GM21447 (cell line): ENCODE results near the gene DCBLD1.
"Not testable (repeated sequence)": the region's sequence is repeated elsewhere in the genome, so short reads cannot be mapped to it uniquely, and the experiment has no call there.

Source experiments
- ATAC-seq: cut with Tn5 transposase; IDR thresholded peaks from one replicate; pipeline ENCODE4 v1.9.1; 2021; ENCODE audit not compliant: unreplicated experiment

DCBLD1 gene

DNA sequence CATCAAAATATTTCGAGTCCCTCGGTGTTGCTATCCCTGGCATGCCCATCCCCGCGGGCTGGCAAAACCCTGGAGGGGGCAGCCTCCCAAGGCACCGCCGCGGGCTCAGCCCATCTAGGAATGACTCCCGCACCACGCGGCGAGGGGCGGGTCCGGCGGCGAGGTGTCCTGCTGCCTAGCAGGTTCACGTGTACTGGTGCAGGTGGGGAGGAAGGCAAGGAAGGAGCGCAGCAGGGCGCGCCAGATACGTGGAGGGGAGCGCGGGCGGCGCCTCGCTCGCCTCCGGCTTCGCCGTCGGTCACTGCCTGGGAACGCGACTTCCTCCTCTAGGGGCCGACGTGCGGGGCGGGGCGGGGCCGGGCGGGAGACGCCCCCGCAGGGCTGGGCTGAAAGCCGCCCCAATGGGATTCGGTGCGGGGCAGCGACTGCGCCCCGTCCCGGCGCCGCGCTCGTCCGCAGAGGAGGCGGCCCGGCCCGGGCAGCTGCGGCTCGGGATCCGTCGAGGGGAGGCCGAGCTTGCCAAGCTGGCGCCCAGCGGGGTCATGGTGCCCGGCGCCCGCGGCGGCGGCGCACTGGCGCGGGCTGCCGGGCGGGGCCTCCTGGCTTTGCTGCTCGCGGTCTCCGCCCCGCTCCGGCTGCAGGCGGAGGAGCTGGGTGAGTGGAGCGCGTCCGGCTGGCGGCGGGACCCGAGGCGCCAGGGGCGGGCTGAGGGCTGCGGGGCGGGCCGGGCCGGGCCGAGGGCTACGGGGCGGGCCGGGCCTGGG, at the start of gene DCBLD1:
TSS of gene DCBLD1 (plus strand) at position 435 of the 764 bp plus-strand sequence. CDS start at position 543, 108 bp downstream.
- ATAC-seq = peak; percentile 62

DNA sequence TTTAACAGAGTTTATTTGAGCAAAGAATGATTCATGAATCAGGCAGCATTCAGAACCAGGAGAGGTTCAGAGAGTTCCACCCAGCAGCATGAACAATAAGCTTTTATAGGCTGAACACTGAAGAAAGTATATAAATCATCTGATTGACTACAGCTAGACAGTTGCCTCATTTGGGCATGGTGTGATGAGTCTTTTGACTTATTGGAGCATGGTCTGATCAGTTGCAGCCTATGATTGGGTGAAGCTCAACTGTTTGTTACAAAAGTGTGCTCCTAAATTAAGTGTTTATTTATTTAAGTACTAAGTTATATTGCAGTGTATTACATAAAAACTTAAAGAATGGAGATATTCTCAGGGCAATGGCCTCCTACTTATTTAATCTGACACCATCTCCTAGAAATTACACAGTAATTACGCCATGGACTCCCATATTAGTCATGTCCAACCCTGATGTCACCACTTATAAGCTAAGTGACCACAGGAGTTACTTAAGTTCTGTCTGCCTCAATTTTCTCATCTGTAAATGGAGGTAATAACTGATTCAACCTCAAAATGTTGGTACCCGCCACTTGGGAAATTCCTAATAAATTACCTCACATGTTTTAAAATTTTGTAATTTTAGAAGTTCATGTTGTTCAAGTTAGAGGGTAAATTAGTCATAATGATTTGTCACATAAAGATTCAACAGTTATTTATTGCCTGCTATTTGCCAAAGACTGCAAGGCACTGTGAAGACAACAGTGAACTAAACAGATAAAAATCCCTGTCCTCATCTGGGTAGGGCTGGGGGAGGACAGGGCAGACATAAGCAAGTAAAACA, 41.6 kb upstream of the DCBLD1 start:
- ATAC-seq = no peak

DNA sequence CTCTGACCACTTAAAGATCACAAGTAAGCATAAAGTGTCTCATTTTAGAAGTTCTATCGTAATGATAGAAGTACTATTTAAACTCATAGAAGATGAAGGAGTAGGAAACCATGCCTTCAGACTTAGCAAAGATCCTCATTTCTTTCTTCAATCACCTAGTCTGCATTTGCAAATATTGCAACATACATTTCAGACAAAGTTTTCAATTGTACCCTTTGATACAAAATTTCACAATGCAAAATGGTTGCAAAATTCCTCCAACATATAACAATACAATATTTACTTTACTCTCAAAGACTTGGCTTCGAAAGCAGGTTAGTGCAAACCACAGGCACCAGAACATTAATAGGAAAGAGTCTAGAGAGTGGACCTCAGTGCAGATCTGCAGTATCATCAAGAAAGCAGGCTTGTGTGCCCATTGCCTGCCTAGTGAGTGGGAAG, 40.6 kb upstream of the DCBLD1 start:
- ATAC-seq = no peak

DNA sequence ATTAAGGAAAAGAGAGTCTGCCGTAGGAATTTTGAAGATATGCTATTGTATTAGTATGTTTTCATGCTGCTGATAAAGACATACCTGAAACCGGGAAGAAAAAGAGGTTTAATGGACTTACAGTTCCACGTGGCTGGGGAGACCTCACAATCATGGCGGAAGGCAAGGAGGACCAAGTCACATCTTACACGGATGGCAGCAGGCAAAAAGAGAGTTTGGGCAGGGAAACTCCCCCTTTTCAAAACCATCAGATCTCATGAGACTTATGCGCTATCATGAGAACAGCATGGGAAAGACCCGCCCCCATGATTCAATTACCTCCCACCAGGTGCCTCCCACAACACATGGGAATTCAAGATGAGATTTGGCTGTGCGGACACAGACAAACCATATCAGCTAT, 40.2 kb upstream of the DCBLD1 start:
- not testable (repeated sequence) for ATAC-seq

DNA sequence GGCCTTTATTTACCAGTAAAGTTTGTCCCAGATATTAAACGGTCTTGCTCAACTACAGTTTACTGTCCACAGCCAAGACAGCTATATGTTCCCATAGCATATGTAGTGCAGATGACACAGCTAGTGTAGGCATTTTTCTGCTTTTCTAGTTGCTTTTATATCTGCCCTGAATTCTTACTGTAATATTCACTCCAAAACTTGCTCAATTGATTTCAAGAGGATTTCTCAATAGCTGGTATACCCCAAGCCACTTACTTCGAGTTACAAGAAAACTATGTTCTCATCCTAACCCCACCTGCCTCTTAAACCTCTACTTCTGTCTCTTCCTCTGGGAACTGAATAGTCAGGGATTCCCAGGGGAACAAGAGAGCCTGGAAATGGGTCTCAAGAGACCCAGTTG, 37.9 kb upstream of the DCBLD1 start:
- no peak for ATAC-seq

DNA sequence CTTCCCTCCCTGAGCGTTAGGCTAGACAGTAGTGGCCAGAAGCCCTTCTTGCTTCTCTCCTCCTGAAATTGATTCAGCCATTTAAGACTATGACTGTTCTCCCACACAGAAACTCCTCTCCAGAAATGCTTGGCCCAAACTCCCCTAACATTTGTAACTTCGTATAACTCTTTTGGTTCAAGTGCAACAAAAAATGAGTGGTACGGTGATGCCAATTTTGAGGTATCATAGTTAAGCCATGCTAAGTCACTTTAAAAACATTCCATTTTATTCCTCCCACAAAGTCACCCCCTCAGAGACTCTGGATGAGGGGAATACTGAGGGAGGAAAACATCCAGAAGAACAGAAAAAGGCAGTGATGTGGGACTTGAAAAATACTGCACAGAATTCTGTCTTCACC, 35.6 kb upstream of the DCBLD1 start:
- ATAC-seq = no peak

DNA sequence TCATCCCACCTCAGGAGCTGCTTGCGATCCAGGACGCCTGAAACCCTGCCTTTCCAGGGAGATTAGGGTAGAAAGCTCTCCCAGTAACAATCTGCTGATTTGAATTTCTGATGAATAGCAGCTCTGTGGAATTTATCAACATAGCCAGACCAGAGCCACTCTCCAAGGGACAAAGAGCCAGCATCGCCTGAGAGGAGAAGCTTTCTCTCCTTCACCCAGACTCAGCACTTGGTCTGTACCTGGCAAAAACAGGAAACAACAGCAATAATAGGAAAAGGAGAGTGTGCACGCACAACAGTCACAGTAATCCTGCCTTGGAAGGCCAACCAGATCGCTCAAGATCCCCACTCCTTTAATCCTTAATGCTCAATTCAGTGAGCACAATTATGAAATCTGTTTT, 34.5 kb upstream of the DCBLD1 start:
- no peak for ATAC-seq

DNA sequence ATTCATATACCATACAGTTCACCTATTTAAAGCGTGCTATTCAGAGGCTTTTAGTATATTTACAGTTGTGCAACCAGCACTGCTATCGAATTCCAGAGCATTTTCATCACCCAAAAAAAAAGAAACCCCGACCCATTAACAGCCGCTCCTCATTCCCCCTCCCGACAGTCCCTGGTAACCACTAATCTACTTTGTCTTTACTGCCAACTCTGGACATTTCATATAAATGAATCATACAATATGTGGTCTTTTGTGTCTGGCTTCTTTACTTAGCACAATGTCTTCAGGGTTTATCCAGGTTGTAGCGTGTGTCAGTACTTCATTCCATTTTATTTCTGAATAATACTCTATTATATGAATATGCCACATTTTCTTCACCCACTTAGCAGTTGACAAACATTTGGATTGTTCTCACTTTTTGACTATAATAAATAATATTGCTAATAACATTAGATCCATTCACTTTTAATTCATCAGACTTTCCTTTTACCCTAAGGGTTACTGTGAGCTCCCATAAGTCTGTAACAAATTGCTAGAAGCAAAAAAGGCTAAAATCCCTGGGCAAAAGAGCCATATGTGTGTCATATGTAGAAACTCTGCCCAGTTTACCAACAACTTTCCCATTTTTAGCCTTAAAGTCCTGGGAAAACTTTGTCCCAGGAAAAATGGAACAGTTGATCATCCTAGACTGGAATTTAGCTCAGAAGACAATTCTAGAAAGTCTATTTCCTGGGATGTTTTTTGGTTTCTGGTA, 33.6 kb upstream of the DCBLD1 start:
- no peak for ATAC-seq

DNA sequence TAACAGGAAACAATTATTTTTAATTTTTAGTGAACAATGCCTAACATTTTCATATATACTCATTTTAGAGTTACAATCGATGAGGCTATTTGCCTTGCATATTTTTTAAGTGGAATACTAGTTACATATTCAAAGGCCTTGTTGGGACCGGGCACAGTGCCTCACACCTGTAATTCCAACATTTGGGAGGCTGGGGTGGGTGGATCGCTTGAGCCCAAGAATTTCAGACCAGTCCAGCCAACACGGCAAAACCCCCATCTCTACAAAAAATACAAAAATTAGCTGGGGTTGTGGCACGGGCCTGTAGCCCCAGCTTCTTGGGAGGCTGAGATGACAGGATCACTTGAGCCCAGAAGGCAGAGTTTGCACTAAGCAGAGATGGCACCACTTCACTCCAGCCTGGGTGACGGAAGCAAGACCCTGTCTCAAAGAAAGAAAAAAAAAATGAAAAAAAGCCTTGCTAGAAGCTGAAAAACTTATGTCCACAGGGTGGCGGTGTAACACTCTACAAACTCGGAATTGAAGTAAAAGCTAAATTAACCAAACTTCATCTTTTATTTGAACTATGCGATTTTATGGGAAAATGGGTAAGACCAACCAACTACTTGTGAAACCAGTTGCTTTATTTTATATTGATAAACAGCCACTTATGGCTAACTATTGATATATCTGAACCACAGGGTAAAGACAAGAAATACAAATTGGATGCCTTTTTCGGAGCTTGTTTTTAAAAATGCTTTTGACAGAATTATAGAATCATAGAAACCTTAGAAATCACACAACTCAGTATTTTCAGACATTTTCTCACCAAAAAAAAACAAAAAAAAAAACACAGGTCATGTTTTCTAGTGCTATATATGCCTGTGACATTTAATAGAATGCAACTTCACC, 32.7 kb upstream of the DCBLD1 start:
- ATAC-seq = no peak

DNA sequence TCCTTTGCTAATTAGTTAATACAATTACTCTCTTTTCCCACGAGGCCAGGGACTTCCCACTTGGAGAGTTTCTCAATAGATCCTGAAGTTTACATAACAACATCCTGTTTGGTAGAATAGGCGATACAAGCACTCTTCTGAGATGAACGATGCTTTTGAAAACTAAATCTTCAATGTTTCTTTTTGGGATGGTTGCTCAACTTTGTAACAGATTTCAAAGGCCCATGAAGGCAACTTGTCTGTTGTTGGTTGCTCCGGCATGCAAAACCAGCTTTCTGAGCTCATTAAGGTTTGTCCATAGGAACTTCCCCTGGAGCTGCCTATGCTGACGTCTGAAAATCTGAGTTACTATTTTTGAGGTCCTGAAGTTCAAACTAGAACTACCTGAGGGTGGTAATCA, 30.8 kb upstream of the DCBLD1 start:
- no peak for ATAC-seq

DNA sequence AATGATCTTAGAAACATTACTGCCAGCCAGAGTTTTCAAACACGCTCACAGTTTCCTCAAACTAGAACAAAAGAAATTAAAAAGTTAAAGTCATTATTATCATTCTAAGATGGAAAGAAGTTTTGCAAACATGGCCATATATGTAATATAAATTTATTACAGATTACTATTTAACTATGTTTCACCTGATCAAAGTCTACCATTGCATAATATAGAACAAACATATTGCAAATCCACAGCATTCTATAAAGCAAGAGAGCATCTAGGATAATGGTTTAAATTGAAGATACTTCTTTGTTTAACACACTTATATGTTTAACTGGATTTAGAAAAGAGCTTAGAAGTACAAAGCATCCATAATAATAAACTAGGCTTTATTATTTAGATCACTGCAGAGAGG, 26.2 kb upstream of the DCBLD1 start:
- no peak for ATAC-seq

DNA sequence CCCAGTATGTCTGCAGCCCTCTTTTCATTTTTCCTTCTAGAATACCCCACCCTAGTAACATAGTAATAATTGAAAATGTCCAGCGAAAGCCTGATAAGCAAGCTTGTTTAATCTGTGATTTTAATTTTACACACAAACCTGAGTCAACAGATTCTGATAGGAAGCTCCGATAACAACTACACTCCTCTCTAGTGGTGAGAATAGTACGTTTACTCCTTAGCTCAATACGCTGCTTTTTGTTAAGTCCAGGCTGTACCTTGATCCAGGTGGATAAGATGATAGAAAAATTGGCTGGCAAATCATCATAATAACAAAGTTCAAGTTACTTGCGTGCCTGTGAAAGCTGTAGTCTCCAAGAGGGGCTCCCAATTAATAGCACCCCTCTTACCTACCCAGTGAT, 25.5 kb upstream of the DCBLD1 start:
- no peak for ATAC-seq

DNA sequence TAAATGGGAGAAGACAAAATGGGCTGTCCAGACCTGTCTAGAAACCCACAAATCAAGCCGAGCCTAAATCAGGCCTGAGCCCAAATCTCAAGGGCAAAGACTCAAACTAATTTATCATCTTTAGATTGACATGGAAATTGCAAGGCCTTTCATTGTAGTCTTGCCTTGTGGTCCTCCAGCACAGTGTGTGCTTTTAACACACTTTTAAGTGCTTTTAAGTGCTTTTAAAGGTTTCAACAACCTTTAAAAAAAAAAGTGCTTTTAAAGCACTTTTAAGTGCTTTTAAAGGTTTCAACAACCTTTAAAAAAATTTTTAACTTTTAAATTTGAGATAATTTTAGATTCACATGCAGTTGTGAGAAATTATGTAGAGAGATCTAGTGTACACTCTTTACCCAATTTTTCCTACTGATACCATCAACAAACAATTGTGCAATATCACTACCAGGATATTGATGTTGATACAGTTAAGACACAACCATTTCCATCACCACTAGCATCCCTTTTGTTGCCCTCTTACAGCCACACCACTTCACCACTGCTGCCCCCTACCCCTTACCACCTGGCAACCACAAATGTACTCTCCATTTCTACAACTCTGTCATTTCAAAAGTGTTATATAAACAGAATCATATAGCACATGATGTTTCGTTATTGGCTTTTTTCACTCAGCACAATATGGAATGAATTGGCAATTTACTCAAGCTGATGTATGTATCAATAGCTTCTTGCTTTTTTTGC, 23.1 kb upstream of the DCBLD1 start:
- ATAC-seq = no peak

DNA sequence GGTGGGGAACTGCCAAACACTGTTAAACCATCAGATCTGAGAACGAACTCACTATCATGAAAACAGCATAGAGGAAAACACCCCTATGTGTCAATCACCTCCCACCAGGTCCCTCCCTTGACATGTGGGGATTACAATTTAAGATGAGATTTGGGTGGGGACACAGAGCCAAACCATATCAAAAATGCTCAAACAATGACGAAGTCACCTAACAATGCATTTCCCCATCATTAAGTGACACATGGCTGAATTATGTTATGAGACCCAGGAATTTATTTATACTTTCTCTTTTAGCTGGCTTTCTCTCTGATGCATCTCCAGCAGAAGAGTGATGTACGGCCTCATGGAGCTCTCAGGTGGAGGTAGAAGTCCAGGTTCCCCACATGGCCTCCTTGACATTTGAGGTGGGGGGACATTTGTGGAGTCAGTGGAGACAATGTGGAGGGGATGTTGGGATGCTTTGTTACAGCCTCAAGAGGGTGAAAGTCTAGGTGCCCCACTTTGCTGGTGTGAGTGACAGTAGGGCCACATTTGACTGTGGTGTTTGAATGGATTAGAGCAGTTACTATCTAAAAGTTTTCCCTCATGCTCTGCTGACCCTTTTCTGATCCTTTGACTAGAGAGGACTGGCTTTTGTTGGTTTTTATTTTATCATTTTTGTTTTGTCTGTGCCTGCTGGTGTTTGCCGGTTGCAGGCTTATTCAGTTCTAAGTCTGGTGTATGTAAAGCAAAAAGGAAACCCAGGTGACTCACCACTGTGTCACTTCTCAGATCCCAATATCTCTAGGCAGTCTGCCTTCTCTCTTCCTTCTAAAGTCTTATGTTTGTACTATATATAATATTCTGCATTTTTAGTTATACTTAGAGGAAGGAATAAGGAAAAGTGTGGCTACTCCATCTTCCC, 18.5 kb upstream of the DCBLD1 start:
- peak; percentile 71 for ATAC-seq

DNA sequence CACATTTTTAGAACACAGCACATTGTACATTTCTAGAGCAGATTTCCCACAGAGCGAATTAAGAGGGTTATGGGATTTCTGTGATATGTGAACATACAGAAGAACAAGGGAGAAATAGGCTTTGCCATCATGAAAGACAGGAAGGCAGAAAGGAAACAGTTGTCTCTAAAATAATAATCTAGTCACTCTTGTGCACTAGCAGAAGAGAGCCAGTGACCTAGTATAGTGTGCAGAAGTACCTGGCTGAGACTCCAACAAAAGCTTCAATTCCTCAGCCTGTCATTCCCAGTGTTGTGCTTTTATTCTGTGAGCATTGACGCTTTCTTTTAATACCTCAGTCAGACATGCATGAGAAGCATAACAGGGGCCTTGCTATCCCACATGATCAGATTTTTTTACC, 17.8 kb upstream of the DCBLD1 start:
- ATAC-seq = no peak

DNA sequence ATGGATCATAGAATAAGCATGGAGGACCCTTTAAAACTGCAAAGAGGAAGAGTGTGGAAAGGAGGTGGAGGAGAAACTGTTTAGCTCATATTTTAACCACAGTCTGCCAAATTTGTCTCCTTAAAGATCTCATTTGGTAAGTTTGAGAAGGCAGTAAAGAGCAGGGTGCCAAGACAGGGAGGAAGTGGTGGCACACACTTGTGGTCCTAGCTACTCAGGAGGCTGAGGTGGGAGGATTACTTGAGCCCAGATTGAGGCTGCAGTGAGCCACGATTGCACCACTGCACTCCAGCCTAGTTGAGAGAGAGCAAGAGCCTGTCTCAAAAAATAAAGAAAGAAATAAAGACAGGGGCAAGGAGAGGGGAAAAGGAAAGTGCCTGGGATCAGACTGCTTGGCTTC, 16.8 kb upstream of the DCBLD1 start:
- ATAC-seq = no peak

DNA sequence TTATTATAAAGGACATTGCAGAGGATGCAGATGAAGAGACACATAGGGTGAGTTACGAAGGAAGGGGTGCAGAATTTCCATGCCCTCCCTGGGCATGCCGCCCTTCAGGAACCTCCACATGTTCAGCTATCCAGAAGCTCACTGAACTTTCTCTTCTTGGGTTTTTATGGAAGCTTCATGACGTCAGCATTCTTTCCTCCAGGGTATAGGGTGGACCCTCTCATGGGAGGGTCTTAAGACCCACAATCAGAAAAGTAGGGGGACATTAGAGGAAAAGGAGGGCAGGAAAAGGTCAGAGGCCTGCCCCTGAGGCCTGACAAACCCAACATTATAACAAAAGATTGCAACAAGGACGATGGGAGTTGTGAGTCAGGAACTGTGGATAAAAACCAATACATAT, 14.6 kb upstream of the DCBLD1 start:
- ATAC-seq = no peak

DNA sequence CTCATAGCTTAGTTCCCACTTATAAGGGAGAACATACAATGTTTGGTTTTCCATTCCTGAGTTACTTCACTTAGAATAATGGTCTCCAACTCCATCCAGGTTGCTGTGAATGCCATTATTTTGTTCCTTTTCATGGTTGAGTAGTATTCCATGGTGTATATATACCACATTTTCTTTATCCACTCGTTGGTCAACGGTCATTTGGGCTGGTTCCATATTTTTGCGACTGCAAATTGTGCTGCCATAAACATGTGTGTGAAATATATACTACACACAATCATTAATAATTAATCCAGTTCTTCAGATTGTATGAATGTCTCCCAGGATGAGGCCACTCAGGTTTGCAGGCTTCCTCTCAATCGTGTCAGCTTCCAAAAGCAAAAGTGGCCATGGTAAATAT, 13.9 kb upstream of the DCBLD1 start:
- not testable (repeated sequence) for ATAC-seq

DNA sequence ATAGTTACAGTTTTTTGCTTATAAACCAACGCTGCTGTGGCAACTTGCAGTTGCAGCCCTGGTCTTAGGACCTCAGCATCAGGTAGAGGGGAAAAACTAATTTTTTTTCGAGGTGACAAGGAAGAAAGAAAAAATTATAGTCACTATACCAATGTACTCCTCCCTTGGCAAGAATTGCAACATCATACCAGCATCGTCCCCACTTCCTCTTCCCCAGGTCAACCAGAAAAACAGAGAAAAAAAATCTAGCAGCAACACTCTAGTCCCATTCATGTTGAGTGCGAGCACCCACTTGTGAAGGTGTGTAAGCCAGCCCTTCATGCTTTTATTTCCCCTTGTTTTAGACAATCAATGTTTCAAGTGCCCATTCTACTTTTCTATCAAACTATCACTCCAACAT, 13.1 kb upstream of the DCBLD1 start:
- no peak for ATAC-seq
